NCI-H146 treated with DMSO at 0.1 percent for 48 hours (cell line): ENCODE measurements around the gene LATS2.

Source experiments
- DNase-seq: peaks from one replicate; lab custom pipeline; 2025; ENCODE audit not compliant: unreplicated experiment; lab: John Stamatoyannopoulos, UW

The LATS2 gene

DNA sequence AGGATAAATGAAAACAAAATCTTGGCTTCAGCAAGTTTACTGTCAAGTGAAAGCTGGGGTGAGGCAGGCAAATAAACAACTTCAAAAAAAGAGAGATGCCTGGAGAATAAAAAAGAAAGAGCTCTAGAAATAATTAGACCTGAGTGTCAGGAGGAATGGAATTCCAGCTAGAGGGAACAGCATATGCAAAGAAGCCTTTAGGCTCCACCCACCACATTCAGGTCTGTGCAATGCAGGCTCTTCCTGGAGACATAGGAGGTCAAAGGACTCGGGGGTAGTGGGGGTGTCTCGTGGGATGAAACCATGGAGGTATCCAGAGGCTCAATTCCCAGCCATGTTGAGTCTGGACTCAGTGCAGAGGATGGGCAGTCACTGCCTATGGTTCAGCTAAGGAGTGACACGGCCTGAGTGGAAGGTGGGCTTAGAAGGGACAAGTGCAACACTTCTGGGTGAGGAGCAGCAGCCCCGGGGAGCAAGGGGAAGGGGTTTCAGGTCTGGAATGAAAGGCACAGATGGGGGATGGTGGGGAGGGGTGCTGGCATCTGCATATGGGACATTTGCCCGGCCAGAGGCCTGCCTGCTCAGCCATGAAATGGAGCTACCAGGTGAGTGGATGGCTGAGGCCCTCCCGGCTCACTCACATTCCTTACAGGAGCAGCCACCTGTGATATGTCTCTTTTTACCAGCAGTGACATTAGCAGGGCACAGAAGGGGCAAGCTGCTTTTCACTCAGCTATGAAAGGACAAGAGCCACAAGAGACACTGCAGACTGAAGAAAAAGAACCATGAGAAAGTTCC is 12.3 kb downstream of the LATS2 start:
- no peak for DNase-seq

DNA sequence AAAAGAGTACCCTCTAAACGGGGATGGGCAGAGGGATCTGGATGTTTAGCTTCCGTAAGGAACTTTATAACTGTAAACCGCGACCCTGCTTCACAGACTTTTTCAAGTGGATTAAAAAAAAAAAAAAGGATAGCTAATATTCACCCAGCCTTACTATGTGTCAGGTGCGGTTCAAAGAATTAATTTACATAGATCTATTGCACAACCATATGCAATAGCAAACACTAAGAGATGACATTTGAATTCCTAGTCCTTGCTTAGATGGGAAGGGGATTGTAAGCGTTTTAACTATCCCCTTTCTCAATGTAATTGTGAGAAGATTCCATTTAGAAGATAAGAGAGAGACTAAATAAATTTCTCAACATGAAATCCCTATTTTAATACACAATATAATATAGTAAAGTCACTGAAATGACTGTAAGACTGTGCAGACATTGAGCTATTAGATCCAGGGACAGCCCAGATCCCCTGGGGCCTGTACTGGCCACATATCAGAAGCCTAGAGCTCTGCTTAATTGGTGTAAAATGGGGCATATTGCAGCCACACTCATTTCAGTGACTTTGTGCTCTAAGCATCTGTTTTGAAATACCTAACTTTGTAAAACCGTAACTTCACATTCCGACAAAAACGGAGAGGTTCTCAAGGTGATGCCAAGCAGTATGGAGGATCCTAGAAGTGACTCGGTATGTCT is 13.6 kb downstream of the LATS2 start:
- no peak for DNase-seq

DNA sequence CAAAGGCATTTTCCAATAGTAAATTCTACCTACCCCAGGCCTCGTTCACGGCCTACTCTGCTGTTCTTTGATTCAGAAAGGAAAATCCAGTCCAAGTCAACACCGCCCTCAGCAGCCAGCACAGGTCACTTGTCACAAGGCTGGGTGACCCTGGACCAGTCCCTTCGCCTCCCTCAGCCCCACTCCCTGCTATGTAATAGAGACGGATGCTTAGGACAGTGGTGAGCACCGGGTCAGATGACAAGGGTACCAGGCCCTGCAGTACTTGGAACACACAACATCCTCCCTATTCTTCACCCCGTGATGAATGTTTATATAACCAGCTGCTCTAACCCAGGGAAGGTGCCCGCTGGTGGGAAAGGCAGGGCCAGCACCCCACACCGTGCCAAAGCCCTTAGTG is 14.3 kb downstream of the LATS2 start:
- DNase-seq, result no peak

DNA sequence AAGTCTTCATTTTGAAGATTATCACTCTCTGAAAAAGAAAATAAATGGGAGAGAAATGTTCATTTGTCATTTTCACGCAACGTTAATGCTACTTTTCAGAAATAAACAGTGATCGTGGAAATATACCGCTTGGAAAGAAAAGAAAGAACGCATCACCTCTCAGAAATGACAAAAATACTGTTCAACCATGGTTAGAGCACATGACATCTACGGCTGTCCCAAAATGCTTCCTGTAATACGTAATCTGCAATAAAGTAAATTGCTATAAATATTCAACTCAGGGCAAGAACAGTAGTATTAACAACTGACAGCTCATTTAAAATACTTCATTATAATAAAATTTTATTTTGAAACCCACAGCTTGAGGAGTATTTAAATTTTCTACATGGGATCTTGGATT is 15.2 kb downstream of the LATS2 start:
- DNase-seq, result no peak

DNA sequence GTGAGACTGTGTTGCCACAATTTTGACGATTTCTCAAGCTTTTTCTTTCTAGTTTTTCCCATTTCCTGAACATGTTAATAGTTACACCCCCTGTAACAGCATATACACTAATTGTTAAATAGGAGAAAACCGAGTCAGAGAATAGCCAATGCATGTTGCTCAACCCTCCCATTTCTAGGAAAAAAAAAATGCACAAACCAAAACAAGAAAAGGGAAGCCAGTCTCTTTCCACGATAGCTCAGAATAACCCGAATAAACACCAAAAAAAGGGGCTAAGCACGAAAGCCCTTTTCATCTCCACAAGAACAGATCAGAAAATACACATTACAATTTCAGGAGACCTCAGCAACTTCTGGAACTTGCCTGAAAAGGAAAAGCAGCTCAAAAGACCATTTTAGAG is 16.3 kb downstream of the LATS2 start:
- DNase-seq, result no peak

DNA sequence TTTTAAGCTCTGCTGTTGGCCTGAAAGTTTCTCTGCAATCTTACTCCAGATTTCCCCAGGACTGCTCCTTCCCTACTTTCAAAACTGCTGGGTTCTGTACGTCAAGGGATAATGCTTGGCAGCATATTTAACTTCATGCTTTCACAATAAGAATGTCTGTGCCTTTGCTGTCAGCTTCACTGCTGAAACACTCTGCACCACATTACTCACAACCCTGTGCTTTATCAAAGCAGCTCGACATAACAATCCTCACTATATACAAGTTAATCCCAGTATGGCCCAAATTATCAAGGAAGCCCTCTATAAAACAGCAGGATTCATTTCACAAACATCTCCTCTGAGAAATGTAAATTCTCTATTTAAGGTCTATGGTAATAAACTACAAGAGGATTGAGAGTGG is 17.5 kb downstream of the LATS2 start:
- DNase-seq, result no peak

DNA sequence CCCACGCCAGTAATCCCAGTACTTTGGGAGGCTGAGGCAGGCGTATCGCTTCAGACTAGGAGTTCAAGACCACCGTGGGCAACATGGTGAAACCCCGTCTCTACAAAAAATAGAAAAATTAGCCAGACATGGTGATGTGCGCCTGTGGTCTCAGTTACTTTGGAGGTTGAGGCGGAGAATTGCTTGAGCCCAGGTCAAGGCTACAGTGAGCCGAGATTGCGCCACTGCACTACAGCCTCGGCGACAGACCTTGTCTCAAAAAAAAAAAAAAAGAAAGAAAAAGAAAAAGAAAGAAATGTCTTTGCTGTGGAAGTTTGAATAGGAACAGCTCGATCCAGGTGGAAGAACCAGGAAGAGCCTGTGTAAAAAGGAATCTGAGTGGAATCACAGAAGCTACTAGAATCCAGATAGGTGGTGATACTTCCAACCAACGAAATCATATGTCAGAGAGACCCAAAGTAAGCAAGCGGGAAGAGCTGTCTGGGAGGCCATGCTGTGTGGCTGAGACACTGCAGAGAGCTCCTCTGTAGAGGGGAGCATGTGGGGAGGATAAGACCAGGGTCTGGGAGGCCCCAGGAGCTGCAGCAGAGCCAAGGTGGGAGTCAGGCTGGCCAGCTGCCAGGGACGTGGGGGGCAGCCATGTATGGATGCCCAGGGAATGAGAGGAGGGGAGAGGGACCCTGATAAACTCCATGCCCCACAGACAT is 21.1 kb downstream of the LATS2 start:
- no peak for DNase-seq

DNA sequence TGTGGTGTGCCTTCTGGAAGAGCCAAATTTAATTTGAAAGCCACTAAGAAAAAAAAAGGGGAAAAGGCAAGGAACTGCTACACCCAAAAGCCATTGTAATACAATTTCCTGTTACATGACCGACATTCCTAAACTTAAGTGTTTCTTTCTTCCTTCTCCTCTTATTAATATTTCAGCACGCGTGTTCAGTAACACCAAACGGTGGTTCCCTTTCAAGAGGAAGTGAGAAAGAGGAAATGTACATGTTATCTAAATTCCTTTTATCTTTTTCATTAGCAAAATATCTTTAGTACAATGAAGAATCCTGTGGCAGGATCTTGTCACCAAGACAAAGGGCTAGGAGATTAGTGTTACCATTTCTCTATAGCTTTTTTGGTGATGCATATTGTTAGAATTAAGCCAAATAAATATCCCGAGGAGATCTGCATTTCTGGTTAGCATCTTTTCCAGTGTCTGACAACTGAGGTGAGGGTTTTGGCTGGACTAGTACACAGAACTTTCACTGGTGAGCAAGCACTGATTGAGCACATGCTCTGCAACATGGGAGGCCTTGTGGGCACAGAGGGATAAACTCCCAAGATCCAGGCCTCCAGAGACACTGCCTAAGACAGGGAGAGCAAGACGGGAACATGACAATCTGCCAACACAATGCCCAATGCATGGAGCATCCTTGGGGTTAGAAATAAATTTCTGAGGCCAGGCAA is 22.1 kb downstream of the LATS2 start:
- DNase-seq, result no peak

DNA sequence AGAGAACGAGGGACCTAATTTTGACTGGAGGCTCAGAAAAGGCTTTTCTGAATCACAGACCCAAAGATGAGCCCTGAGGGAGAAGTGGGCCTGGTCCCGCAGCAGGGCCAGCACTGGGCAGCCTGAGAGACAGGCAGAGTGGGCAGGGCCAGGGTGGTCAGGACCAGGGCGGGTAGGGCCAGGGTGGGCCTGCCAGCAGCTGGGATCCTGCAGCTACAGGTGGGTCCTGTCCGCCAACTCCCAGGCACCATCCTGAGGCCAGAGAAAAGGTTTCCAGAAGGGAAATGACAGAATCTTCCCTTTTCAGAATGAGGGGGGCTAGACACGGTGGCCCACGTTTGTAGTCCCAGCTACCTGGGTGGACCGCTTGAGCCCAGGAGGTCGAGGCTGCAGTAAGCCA is 23.7 kb downstream of the LATS2 start:
- no peak for DNase-seq

DNA sequence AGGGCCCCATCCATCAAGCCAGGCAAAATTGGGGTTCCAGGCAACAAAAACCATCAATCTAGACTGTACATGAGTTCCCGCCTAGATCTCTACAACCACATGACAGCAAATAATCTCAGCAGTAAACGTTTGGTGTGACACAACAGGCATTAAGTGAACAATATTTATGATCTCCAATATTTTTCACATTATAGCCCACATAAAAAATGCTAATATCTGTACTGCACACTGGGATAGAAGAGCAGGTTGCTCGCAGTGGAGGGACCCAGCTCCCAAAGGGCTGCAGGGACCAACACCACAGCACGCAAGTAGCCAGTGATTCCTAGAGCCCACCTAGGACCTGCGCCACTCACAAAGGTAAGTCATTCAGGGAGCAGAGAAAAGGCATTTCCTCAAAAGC is 25.9 kb downstream of the LATS2 start:
- no peak for DNase-seq

DNA sequence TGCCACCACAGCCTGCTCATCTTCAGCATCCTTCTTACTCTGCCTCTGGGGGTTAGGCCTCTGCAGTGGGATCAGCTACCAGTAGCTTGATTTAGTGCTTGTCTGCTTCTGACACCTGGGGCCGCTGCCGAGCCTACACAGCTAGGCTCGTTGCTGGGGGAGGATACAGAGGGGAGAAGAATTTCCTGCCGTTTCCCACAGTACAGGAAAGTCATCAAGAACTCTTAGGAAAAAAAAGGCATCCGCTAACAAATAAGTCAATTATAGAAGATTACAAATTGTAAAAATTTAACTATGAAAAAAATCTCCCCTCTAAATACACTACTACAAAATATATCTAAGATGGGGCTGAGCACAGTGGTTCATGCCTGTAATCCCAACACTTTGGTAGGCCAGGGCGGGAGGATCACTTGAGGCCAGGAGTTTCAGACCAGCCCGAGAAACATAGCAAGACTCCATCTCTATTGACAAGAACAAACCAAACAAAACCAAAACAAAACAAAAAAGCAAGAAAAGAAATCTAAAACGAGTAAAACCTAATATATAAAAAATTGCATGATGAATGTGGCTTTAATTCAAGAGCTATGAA is 26.7 kb downstream of the LATS2 start:
- no peak for DNase-seq

DNA sequence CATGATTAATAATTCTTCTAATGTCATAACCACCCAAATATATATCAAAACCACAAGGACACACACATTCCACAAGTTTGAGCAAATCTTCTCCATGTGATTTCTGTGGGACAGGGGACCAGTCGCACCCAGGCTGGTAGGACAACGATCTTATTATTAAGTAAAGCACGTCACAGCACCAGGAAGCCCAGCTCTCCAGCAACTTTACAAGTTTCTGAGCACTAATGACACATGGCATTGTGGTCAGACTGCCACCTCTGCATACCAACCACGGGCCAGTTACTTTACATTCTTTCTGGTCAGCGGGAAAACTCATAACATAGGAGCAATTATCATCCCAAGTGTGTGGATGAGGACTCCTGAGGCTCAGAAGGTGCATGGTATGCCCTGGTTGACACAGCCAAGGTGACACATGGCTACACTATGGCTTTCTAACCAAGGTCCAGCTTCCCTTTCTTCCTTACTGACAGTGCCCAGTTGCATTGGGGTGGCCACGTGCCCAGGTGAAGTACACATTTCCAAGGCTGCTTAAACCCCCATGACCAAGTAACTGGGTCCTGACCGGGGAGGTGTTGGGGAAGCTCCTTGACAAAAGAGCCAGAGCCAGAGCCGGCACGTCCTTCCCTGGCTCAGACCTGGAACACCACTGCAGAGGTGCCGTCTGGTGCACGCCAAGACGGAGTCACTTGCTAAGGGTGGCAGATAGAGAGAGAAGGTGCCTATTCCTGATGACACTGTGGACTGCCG is 27.4 kb downstream of the LATS2 start:
- DNase-seq, result no peak

DNA sequence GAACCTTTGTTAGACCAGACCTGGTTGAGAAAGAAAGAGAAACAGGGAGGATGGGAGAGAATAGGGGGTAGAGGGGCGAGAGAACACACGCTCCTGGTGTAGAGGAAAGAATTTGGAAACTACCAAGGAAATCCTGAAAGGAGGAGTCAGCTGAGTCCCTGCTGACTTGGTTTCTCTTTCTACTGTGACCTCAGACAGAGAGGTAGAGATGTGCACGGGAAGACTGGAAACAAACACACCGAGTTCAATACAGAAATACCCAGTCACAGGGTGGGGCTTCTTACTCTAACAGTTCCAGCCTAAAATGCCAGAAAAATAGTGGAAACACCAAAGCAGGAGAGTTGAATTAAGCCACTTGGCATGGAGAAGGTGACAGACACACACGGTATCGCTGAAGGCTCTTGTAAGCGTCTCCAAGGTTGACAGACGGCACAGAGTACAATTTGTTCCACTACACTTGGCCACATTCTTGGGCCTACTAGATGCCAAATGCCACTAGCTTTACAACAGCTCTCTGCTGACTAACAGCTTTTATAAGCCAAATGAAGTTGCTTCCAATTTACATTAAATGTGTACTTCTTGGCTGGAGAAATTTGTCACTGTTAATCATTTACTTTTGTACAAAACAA is 28.1 kb downstream of the LATS2 start:
- DNase-seq, result no peak

DNA sequence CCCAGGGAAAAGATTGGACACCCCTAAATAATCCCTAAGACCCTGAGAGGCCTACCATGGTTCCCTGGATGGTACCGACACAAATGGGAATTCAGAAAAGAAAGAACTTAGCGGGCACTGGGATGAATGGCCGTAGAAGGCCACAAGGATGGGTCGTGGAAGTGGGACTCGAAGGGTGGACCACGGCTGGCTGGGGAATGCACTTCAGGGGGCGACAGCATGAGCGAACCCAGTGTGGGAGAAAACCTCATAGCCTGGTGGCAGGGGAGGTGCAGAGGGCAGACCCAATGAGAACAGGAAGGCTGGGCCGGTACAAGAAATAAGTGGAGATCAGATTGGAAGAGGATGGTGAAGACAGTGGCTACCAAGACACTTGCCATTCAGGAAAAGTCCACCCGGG is 28.7 kb downstream of the LATS2 start:
- DNase-seq, result no peak

DNA sequence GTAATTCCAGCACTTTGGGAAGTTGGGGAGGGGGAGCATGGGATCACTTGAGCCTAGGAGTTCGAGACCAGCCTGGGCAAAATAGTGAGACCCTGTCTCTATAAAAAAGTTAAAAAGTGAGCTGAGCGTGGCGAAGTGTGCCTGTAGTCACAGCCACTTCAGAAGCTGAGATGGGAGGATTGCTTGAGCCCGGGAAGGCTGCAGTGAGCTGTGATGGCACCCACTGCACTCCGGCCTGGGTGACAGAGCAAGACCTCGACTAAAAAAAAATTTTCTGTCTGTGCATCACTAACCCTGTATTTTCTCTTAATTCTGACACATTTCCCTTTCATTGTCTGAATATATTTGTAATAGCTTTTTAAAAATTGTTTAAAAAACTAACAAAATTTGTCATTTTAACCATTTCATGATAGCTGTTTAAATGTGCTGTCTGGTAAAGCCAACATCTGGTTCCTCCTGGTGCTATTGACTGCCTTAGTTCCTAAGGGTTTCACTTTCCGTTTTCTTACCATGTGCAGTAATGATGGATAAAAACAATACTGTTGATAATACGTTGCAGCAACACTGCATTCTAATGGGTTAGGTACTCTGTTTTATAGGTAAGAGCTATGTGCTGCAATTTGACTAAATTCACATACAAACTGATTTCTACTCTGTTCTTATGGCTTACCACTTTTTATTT is 29.7 kb downstream of the LATS2 start:
- DNase-seq, result no peak

DNA sequence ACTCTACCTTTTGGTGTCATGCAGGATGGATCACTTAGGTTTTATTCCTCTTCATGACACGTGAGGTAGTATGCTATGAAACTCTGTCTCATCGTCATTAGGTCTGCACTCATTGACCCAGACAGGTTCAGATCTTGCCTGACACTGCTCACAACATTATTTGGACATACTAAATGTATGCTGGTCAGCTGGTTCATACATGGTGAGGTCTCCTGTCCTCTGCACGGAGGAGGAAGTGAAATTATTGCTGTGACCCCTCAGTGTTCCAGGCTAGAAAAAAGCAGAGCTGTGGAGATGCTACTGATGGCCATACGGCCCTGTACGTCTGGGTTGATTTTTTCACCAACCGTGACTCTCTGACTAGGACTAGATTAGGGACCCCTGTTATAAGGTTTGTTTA is 35.8 kb downstream of the LATS2 start:
- no peak for DNase-seq

DNA sequence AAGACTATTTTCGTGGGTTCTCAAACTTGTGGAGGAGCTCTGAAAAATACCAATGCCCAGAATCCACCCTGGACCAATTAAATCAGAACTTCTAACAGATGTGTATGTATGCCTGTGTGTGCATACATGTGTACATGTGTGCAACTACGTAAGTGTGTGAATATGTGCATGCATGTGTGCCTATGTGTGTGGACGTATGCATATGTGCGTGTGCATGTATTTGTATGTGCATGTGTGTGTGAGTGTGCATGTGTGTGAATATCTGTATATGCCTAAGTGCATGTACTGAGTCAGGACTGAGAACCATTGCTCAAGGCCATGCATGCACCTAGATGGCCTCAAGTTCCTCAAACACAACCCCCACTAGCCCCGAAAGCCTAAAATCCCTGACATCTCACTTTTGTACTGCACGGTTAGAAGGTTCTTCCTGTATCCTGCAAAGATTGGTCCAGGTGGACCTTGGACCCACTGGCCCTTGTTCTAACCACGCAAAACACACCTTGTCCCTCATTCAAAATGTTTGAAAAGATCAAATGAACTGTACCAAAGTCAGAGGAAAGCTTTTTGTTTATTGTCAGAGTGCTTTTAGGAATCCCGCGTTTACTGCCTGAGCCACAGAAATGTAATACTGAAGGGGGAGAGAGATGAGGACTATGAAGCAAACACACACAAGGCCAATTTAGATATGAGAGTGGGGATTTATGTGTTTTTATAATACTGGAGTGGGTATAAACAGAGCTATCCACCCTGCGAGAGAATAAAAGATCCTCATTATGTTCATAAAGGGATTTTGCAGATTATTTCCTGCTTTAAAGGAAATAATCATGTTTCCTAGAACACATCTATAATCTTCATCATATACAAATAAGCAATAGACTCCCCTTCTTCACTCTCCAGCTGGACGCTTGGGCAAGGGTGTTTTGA is 39.1 kb downstream of the LATS2 start:
- DNase-seq, result no peak

DNA sequence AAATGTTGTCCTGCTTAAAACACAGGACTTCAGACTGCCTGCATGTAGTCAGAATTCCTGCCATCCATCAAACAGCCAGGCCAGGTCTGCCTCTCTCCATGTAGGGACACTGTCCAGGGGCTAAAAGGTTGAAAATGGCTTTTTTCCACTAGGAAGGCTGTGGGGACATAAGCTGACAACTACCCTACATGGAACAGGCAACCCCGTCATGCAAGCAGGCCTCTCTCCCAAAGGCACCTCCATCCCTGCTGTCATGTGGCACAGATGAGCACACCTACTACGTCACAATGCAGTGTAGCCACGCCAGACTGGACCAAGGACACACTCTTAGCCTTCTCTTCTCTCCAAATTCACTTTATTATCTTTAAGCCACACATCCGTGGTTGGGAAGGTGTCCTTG is 40.8 kb downstream of the LATS2 start:
- no peak for DNase-seq
